Activated CD4-positive, alpha-beta T cell treated with anti-CD3 and anti-CD28 coated beads, Interleukin-2, Interleukin-6, amounts not matched to agents 100 ng/mL and 50 ng/mL, durations not matched to agents 16 hours and 8 hours (primary cell): Measurements from ENCODE around the gene IFT88.

Experiments
- DNase-seq: peaks from one replicate; pipeline ENCODE4 v3.0.0-alpha.2; 2020

Gene IFT88, protein sequence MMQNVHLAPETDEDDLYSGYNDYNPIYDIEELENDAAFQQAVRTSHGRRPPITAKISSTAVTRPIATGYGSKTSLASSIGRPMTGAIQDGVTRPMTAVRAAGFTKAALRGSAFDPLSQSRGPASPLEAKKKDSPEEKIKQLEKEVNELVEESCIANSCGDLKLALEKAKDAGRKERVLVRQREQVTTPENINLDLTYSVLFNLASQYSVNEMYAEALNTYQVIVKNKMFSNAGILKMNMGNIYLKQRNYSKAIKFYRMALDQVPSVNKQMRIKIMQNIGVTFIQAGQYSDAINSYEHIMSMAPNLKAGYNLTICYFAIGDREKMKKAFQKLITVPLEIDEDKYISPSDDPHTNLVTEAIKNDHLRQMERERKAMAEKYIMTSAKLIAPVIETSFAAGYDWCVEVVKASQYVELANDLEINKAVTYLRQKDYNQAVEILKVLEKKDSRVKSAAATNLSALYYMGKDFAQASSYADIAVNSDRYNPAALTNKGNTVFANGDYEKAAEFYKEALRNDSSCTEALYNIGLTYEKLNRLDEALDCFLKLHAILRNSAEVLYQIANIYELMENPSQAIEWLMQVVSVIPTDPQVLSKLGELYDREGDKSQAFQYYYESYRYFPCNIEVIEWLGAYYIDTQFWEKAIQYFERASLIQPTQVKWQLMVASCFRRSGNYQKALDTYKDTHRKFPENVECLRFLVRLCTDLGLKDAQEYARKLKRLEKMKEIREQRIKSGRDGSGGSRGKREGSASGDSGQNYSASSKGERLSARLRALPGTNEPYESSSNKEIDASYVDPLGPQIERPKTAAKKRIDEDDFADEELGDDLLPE

GRCh38 chr13:20566898-20567874 lies at the start of gene IFT88:
TSS of gene IFT88 (plus strand) at chr13:20567157. CDS start at chr13:20574386, 7,229 bp downstream.
- peak; percentile 93 for DNase-seq

- DNase-seq: no peak
Measured at GRCh38 chr13:20518660-20519100, 48.3 kb upstream of the IFT88 start.

DNA sequence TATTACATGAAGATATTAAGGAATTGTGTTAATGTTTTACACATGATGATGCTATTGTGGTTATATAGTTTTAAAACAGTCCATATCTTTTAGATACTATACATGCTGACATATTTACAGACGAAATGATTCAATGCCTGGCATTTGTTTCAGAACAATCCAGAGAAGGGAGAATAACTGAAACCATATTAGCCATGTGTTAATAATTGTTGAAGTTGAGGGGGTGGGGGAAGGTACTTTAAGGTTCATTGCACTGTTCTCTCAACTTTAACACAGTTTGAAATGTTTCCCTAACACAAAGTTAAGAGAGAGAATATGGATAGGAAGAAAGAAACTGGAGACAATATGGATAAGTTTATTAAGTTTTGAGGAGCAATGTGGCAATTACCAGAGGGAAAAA lies 47.1 kb upstream of the IFT88 start:
- DNase-seq: no peak

DNA sequence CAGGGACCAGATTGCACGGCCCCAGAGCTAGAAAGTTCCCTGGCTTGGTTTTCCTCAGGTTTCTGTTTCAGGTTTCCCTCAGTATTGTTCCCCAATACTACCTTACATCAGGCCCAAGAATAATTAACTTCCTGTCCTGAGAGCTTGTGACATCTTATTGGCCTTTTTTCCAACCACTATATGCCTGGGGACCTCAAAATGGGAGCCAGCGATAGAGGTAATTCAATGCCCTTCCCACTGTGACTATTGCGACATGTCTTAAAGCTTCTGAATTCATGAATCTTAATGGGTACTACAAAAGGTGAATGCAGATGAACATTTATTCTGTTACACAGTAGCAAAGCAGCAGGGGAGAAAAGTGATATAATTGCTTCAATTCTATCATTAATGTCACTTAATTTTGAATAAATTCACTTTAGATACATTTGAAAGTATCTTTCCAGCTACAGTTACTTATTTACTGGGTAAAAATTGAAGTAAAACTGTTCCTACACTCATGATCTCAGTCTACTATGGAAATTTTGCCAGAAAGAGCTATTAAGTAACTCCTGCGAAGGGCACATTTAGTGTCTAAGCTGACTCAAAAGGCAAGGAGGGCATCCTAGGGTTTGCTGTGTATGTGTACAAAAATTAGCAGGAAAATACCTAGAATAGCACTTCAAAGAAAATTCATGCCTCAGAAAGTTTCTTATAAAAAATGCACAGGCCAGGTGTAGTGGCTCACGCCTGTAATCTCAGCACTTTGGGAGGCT lies 45.4 kb upstream of the IFT88 start:
- DNase-seq: no peak

DNA sequence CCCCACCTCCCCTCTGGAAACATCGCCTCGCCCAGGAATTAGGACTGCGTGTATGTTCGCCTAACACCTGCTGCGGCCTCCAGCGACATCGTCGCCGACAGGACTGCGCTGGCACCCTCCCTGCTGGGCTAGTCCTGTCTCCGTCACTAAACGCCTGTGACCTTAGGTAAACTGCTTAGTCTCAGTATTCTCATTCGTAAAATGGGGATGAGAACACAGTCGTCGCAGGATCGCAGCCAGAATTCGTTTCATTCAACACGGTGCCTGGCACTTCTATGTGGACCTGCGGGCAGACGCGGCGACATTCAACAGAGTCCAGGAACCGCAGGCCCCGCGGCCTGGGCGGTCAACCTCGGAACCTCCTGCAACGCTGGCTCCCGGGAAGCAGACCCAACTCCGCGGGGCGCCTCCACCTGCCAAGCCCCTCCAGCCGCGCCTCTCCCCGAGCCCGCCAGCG lies 41.8 kb upstream of the IFT88 start:
- DNase-seq: peak; percentile 33

DNA sequence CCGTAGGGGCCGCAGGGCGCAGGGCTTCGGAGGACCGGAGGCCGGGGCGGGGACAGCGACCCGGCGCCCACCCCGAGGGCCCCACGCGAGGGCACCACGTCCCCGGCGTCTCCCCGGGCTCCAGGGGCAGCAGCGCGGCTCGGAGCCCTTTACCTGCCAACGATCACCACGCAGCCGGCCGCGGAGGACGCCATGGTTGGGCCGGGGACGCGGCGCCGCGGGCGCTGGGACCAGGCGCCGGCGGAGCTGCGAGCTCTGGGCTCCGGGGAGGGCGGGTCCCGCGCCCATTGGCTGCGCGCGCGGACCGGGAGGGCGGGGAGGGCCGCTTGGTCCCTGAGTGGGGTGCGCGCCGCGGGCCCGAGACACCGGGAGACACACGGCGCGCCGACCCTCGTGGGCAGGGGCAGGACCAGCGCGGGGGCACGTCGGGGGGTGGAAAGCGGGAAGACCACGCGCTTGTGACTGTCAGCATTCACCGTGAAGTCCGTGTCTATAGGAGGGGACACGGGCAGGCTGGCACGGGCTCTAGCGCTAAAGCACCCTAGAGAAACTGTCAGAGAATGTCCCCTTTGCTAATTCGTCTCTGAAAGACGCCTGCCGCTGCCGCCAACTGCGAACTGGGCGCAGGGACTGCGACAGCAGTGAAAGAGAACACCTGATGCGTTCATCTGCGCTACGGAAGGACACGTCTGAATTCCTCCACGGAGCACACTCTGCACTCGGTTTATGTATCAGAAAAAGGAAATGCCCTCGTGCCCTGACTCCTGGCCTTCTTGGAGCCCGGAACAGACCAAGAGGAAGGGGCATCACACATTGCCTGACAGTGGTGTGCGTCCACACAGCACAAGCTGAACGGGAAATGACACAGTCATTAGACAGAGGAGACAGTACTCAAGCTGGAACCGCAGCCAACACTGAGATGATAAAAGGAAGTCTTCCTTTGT lies 41.1 kb upstream of the IFT88 start, which contains the start of gene CRYL1:
CRYL1 (minus strand) TSS at position 257 of the 944 bp plus-strand sequence; CDS start at position 194, 63 bp downstream.
- DNase-seq: peak; percentile 81

GRCh38 chr13:20526664-20527063 lies 40.3 kb upstream of the IFT88 start:
- no peak for DNase-seq

GRCh38 chr13:20528452-20528851 lies 38.5 kb upstream of the IFT88 start:
- DNase-seq: peak; percentile 56

- no peak for DNase-seq
Measured at GRCh38 chr13:20534038-20534608, 32.8 kb upstream of the IFT88 start.

DNA sequence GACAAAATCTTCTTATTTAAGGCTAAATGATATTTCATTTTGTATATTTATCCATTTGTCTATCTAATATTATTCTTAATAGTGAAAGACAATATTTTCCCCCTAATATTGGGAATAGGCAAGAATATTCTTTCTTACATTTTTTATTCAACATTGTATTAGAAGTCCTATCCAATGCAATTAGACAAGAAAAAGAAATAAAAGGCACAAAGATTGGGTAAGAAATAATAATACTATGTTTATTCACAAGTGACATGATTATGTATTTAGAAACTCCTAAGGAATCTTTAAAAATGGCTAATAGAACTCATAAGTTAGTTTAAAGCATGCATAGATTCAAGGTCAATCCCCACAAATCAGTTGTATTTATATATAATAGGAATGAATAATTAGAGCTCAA lies 30.0 kb upstream of the IFT88 start:
- DNase-seq: no peak

DNA sequence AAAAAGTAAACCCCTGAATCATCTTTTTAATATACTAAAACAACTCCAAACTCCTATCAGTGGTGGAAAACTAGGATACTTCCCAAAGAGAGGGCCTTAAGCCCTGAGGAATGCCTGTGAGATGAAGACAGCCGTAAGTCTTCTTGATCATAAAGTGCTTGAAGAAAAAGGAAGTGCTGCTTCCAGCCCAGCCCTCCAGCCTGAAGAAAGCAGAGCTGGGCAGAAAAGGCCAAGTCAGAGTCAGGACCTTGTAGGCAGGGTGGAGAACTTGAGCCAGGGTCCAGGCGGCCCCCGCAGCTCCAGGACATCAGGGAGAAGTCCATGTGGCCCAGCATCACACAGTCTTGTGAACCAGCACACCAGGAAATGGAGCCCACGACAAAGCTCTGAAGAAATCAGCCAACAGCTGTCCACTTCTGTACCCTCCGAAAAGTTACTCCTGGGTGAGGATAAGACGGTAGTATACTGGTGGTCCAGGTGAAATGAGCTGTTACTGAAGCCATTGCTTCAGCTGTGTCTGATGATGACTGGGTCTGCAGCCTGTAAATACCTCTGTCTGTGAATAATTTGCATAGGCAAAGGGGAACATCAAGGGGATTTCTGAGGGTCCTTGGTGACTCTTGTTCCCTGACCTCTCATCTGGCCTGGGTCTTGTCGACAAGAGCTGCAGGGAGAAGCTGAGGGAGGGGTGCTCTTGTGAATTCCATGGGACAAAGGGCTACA lies 22.6 kb upstream of the IFT88 start:
- no peak for DNase-seq

DNA sequence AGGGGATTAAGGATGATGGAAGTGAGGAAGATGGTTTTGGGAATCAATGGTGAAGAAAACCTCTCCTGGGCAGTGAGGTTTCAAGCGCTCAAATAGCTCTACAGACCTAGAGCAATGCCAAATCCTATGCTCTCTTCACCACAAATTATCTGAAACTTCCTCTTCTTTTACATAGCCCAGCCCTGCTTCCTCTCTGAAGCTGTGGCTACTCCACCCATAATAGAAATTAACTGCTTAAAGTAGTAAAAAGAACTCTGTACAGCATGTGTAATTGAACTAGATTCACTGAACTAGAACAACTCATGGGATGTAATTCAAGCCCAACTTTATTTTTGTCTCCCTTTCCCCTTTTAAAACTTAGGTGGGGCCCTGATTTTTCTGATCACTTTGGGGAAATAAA lies 20.4 kb upstream of the IFT88 start:
- DNase-seq: no peak

DNA sequence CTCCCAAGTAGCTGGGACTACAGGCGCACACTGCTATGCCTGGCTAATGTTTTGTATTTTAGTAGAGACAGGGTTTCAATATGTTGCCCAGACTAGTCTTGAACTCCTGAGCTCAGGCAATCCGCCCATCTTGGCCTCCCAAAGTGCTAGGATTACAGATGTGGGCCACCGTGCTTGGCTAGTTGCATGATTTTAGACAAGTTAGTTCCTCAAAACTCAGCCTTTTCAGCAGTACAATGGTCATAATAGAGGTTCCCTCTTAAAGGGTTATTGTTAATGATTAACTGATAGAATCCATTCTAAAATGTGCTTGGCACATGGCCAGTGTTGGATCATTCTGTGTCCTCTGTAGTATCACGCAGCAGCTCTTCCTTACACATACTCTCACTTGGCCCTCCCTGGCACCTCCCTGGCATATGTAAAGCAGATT lies 19.5 kb upstream of the IFT88 start:
- no peak for DNase-seq

GRCh38 chr13:20550799-20551198 lies 16.2 kb upstream of the IFT88 start:
- no peak for DNase-seq

DNA sequence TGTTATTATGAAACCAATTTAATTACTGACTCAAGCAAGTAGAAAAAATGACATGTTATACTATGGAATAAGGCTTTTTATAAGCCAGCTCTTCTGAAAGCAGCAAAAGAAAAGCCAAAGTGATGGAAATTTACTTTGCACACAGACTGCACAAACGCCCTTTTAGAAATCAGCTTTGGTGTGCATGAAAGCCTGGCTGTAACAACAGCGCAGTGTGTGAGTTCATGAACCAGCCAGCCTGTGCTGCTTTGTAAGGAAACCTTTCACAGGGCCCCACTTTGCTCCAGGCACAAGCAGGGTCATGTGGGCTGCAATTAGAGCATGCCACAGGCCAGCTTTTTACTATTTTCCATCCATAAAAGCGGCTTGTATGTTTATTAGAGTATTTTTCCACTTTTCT lies 13.6 kb upstream of the IFT88 start:
- DNase-seq: no peak

DNA sequence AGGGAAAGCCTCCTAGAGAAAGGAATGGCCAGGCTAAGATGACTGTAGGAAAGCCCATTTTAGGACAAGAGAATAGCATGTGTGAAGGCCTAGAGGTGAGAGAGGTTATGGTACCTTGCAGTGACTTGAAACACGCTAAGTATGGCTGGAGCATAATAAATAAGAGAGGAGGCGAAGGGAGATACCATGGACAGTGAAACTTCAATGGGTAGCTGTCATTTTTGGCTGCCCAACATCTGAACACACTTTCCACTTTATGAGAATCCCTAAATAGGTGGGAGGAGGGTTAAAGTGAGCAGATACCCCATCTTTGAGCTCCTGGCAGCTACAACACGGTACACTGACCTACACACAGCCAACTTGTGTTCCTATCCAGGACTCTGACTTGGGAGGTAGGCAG lies 8.0 kb upstream of the IFT88 start:
- no peak for DNase-seq

GRCh38 chr13:20559659-20560356 lies 7.1 kb upstream of the IFT88 start:
- DNase-seq: no peak

DNA sequence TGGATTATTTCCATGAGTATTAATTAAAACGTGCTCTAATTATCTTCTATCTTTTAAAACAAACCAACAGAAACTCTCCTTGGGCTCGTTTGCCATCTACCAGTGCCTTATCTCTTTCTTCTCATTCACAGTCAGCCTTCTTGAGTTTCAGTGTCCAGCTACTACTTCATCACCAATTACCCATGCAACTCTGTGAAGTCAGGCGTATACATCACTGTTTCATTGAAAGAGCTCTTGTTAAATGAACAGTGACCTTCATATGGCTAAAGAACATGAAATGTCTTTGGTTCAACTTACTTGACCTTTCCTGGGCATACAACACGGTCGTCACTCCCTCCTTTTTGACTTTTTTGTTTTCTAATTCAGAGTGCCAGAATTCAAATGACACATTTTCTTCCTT lies 5.2 kb upstream of the IFT88 start:
- DNase-seq: no peak
